H9 (cell line): ENCODE measurements around the gene GATA1. TPM values are rescaled to one million over a fixed set of nuclear protein-coding genes. Genes with fewer than 3 reads are reported as not detected.

Experiments
- DNase-seq: peaks from one replicate; pipeline ENCODE4 v3.0.0-alpha.2; 2017
- H2AFZ ChIP-seq: one replicate; pipeline ENCODE4 v1.6.1; 2013; ENCODE audit warnings: mild to moderate bottlenecking, low read length, control low read depth, moderate library complexity
- H2AK5ac ChIP-seq: 2 replicates; pipeline ENCODE4 v1.6.1; 2013; ENCODE audit warnings: low read length, control low read depth, mixed read lengths; ENCODE audit not compliant: insufficient read length
- H2BK120ac ChIP-seq: one replicate; pipeline ENCODE4 v1.6.1; 2013; ENCODE audit warnings: low read depth, mild to moderate bottlenecking, low read length, control low read depth, inconsistent platforms; ENCODE audit not compliant: poor library complexity, severe bottlenecking
- H2BK12ac ChIP-seq: 2 replicates; pipeline ENCODE4 v1.6.1; 2013; ENCODE audit warnings: low read length, control low read depth, mixed read lengths, low read depth; ENCODE audit not compliant: insufficient read length
- H2BK15ac ChIP-seq: 2 replicates; pipeline ENCODE4 v1.6.1; 2013; ENCODE audit warnings: low read depth, low read length, control low read depth
- H2BK20ac ChIP-seq: one replicate; pipeline ENCODE4 v1.6.1; 2013; ENCODE audit warnings: low read depth, mild to moderate bottlenecking, low read length, control low read depth, inconsistent platforms; ENCODE audit not compliant: poor library complexity, severe bottlenecking
- H2BK5ac ChIP-seq: 2 replicates; pipeline ENCODE4 v1.6.1; 2013; ENCODE audit warnings: low read length, control low read depth, mixed read lengths; ENCODE audit not compliant: insufficient read length
- H3K14ac ChIP-seq: 2 replicates; pipeline ENCODE4 v1.6.1; 2013; ENCODE audit warnings: low read length, control low read depth; ENCODE audit not compliant: insufficient read depth
- H3K18ac ChIP-seq: 2 replicates; pipeline ENCODE4 v1.6.1; 2013; ENCODE audit warnings: low read depth, mild to moderate bottlenecking, mixed read lengths, low read length, control low read depth; ENCODE audit not compliant: insufficient read length
- H3K23ac ChIP-seq: 2 replicates; pipeline ENCODE4 v1.6.1; 2013; ENCODE audit warnings: low read length, control low read depth, mixed read lengths, low read depth; ENCODE audit not compliant: insufficient read length
- H3K23me2 ChIP-seq: 2 replicates; pipeline ENCODE4 v1.6.1; 2013; ENCODE audit warnings: low read depth, mild to moderate bottlenecking, mixed read lengths, low read length, control low read depth; ENCODE audit not compliant: insufficient read length, poor library complexity, severe bottlenecking
- H3K27ac ChIP-seq: 2 replicates; pipeline ENCODE4 v1.5.1; 2013; ENCODE audit warnings: low read length, control low read depth, mixed read lengths, low read depth; ENCODE audit not compliant: insufficient read length
- H3K27me3 ChIP-seq: 2 replicates; pipeline ENCODE4 v1.6.1; 2013; ENCODE audit warnings: low read length, control low read depth, inconsistent platforms; ENCODE audit not compliant: insufficient read depth
- H3K4ac ChIP-seq: 2 replicates; pipeline ENCODE4 v1.6.1; 2013; ENCODE audit warnings: low read depth, mild to moderate bottlenecking, control low read depth, inconsistent platforms, low read length, moderate library complexity
- H3K4me1 ChIP-seq: 2 replicates; pipeline ENCODE4 v1.6.1; 2013; ENCODE audit warnings: low read length, control low read depth, inconsistent platforms; ENCODE audit not compliant: insufficient read depth
- H3K4me2 ChIP-seq: 2 replicates; pipeline ENCODE4 v1.6.1; 2013; ENCODE audit warnings: low read length, control low read depth, mixed read lengths; ENCODE audit not compliant: insufficient read length, insufficient read depth
- H3K56ac ChIP-seq: 2 replicates; pipeline ENCODE4 v1.6.1; 2013; ENCODE audit warnings: low read depth, mild to moderate bottlenecking, mixed read lengths, low read length, control low read depth; ENCODE audit not compliant: insufficient read length
- H3K79me1 ChIP-seq: 2 replicates; pipeline ENCODE4 v1.6.1; 2013; ENCODE audit warnings: low read depth, mild to moderate bottlenecking, moderate library complexity, low read length, control low read depth, inconsistent platforms; ENCODE audit not compliant: insufficient read depth, poor library complexity, severe bottlenecking
- H3K79me2 ChIP-seq: 2 replicates; pipeline ENCODE4 v1.6.1; 2013; ENCODE audit warnings: low read length, control low read depth, inconsistent platforms; ENCODE audit not compliant: insufficient read depth
- H3K9ac ChIP-seq: 2 replicates; pipeline ENCODE4 v1.6.1; 2013; ENCODE audit warnings: low read length, control low read depth, mixed read lengths; ENCODE audit not compliant: insufficient read length; ENCODE audit errors: extremely low read depth
- H3K9me3 ChIP-seq: one replicate; pipeline ENCODE4 v1.6.1; 2013; ENCODE audit warnings: low read depth, low read length, inconsistent platforms; ENCODE audit not compliant: control insufficient read depth
- H3T11ph ChIP-seq: one replicate; pipeline ENCODE4 v1.6.1; 2013; ENCODE audit warnings: mild to moderate bottlenecking, low read length, control low read depth, inconsistent platforms
- H4K20me1 ChIP-seq: one replicate; pipeline ENCODE4 v1.6.1; 2013; ENCODE audit not compliant: control insufficient read depth, insufficient read length, insufficient read depth
- H4K5ac ChIP-seq: 2 replicates; pipeline ENCODE4 v1.6.1; 2013; ENCODE audit warnings: low read depth, mild to moderate bottlenecking, mixed read lengths, low read length, control low read depth; ENCODE audit not compliant: insufficient read length
- H4K8ac ChIP-seq: replicated peaks from 2 replicates; pipeline ENCODE4 v1.6.1; 2013; ENCODE audit warnings: low read length, control low read depth, mixed read lengths, low read depth; ENCODE audit not compliant: insufficient read length
- H4K91ac ChIP-seq: 2 replicates; pipeline ENCODE4 v1.6.1; 2013; ENCODE audit warnings: low read depth, mild to moderate bottlenecking, moderate library complexity, mixed read lengths, low read length, control low read depth; ENCODE audit not compliant: insufficient read length
- H3K27ac Mint-ChIP-seq, 3 experiments: 2 replicates in 2 of 3; 3 replicates in 1 of 3; pipeline ENCODE4 v1.8.0; 2020 to 2021; ENCODE audit warnings: mixed read lengths in 3 of 3, mild to moderate bottlenecking in 1 of 3, moderate library complexity in 1 of 3
- H3K27me3 Mint-ChIP-seq: 2 replicates; pipeline ENCODE4 v1.8.0; 2021; ENCODE audit warnings: low read depth, mild to moderate bottlenecking, moderate library complexity, mixed read lengths
- H3K36me3 Mint-ChIP-seq, 3 experiments: 2 replicates in 2 of 3; 3 replicates in 1 of 3; pipeline ENCODE4 v1.8.0; 2020 to 2021; ENCODE audit warnings: low read depth in 3 of 3, mixed read lengths in 3 of 3; ENCODE audit not compliant: insufficient read depth in 1 of 3
- H3K4me1 Mint-ChIP-seq, 2 experiments: 2 replicates each; pipeline ENCODE4 v1.8.0; 2020; ENCODE audit warnings: mixed read lengths in 2 of 2
- H3K4me3 Mint-ChIP-seq, 2 experiments: 2 replicates in 1 of 2; 3 replicates in 1 of 2; pipeline ENCODE4 v1.8.0; 2020 to 2021; ENCODE audit warnings: mild to moderate bottlenecking in 2 of 2, mixed read lengths in 2 of 2, moderate library complexity in 1 of 2
- H3K9me3 Mint-ChIP-seq, 2 experiments: 2 replicates in 1 of 2; 3 replicates in 1 of 2; pipeline ENCODE4 v1.8.0; 2020; ENCODE audit warnings: mild to moderate bottlenecking in 2 of 2, mixed read lengths in 2 of 2, moderate library complexity in 1 of 2
- CTCF ChIP-seq: fragments of 200-600 bp; sonication (generic); conservative IDR thresholded peaks from 3 replicates; pipeline ENCODE4 v1.8.0; 2021; ENCODE audit warnings: antibody characterized with exemption, mild to moderate bottlenecking
- WGBS: extraction: QIAGEN DNeasy Blood & Tissue Kit; methylation state at CpG from one replicate; pipeline ENCODE4 v1.1.7; 2013; ENCODE audit warnings: missing lambda C conversion rate, low lambda C conversion rate, mixed read lengths; ENCODE audit not compliant: insufficient read length; ENCODE audit errors: extremely low coverage; 5-methylcytosine and 5-hydroxymethylcytosine counted together
- total RNA-seq: library from RNA; stranded (reverse); gene quantifications from 2 replicates; pipeline ENCODE4 v1.2.1, GENCODE V29; 2021

GATA1 gene
- total RNA-seq, 1 experiment from 2014 or later, result not detected

- TF ChIP-seq CTCF, result no peak
- no peak overlapping the region for H3K18ac ChIP-seq
These were observed 17.2 kb upstream of the GATA1 start for GRCh38 chrX:48769230-48769629.

More at GRCh38 chrX:48769230-48769629, 17.2 kb upstream of the GATA1 start:
- H3K27ac ChIP-seq, result no peak overlapping the region
- no peak overlapping the region for H3K56ac ChIP-seq
- no peak overlapping the region for H3K9ac ChIP-seq
- no peaks in the 10 kb centered on the region for H4K20me1 ChIP-seq
- no peak overlapping the region for H3K4me3 Mint-ChIP-seq
- no peaks in the 10 kb centered on the region for H3K4me1 ChIP-seq
- H3K9me3 Mint-ChIP-seq, result peaks cover 54 to 76% of the 10 kb centered on the region in 2 experiments
- WGBS, result 100% methylated on average over 1 of the region's 6 CpGs
- H3K4me1 Mint-ChIP-seq, result no peaks in the 10 kb centered on the region
- H3K27me3 Mint-ChIP-seq, result peaks cover 4% of the 10 kb centered on the region
- peaks cover 0 to 3% (median 0%) of the 10 kb centered on the region in 3 experiments; a peak in 5 of 7 replicates for H3K36me3 Mint-ChIP-seq
- H3K23me2 ChIP-seq, result no peaks in the 10 kb centered on the region
- no peaks in the 10 kb centered on the region for H3K27me3 ChIP-seq
- H2BK5ac ChIP-seq, result no peak overlapping the region
- H3K23ac ChIP-seq, result no peak overlapping the region
- no peak overlapping the region for H2BK15ac ChIP-seq
- no peak overlapping the region for H2BK120ac ChIP-seq
- H3K4me2 ChIP-seq, result no peak overlapping the region
- H2BK20ac ChIP-seq, result no peak overlapping the region
- H3K14ac ChIP-seq, result no peak overlapping the region
- H2AK5ac ChIP-seq, result no peak overlapping the region
- H4K5ac ChIP-seq, result no peak overlapping the region
- H3K79me2 ChIP-seq, result no peaks in the 10 kb centered on the region; the same call in 1 of the 2 replicates
- H3T11ph ChIP-seq, result no peak overlapping the region
- H3K4ac ChIP-seq, result no peak overlapping the region
- DNase-seq, result no peak
- peaks cover 17% of the 10 kb centered on the region for H3K9me3 ChIP-seq
- H2BK12ac ChIP-seq, result no peak overlapping the region
- H4K91ac ChIP-seq, result no peak overlapping the region
- no peaks in the 10 kb centered on the region for H3K79me1 ChIP-seq
- no peak overlapping the region for H2AFZ ChIP-seq
- no peak overlapping the region for H3K27ac Mint-ChIP-seq
- H4K8ac ChIP-seq, result no peak overlapping the region
